Neural progenitor cell (in vitro differentiated cells): ENCODE results near the gene PHB1.

Source experiments
- CTCF ChIP-seq: fragments of 200-600 bp; sonication (generic); IDR thresholded peaks from 2 replicates; pipeline ENCODE4 v1.5.1; 2017; ENCODE audit warnings: antibody characterized with exemption, mild to moderate bottlenecking
- EZH2 ChIP-seq: fragments of 200-600 bp; sonication (generic); IDR thresholded peaks from 2 replicates; pipeline ENCODE4 v1.6.1; 2017; ENCODE audit warnings: antibody characterized with exemption, mild to moderate bottlenecking, moderate library complexity
- EZH2phosphoT487 ChIP-seq: fragments of 200-600 bp; sonication (generic); IDR thresholded peaks from 2 replicates; pipeline ENCODE4 v1.6.1; 2017; ENCODE audit warnings: antibody characterized with exemption

GRCh38 chr17:49452661-49453060, 38.0 kb upstream of the PHB1 start:
- TF ChIP-seq CTCF = no peak
- TF ChIP-seq EZH2 = no peak
- no peak for TF ChIP-seq EZH2phosphoT487
